NOMO-1 treated with dmso at 0.1 percent for 144 hours (cell line): Measurements from ENCODE around the gene MTFP1.
A peak's percentile ranks its signal among the peaks of the same experiment; 100 is the strongest.
"Not testable (repeated sequence)": the region's sequence is repeated elsewhere in the genome, so short reads cannot be mapped to it uniquely, and the experiment has no call there.

Experiments used
- DNase-seq: peaks from one replicate; lab custom pipeline; 2025; ENCODE audit not compliant: unreplicated experiment; lab: John Stamatoyannopoulos, UW

MTFP1 gene

GRCh38 chr22:30453731-30454510, 28.4 kb downstream of the MTFP1 start:
- DNase-seq, result peak; percentile 41

- DNase-seq, result no peak
These were observed 29.7 kb downstream of the MTFP1 start for GRCh38 chr22:30455075-30455840.

GRCh38 chr22:30457981-30458380, 32.4 kb downstream of the MTFP1 start:
- no peak for DNase-seq

GRCh38 chr22:30459181-30460052, 33.8 kb downstream of the MTFP1 start:
- peak; percentile 6 for DNase-seq

- DNase-seq, result no peak
These were observed 34.6 kb downstream of the MTFP1 start for GRCh38 chr22:30460147-30460546.

DNA sequence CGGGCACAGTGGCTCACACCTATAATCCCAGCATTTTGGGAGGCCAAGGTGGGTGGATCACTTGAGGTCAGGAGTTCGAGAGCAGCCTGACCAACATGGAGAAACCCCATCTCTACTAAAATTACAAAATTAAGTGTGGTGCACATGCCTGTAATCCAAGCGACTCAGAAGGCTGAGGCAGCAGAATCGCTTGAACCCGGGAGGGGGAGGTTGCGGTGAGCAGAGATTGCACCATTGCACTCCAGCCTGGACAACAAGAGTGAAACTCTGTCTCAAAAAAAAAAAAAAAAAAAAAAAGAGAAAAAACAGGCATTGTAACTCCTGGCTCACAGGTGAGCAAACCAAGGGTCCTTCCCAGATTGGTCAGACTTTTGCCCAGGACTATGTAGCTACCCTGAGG, 35.0 kb downstream of the MTFP1 start:
- not testable (repeated sequence) for DNase-seq

DNA sequence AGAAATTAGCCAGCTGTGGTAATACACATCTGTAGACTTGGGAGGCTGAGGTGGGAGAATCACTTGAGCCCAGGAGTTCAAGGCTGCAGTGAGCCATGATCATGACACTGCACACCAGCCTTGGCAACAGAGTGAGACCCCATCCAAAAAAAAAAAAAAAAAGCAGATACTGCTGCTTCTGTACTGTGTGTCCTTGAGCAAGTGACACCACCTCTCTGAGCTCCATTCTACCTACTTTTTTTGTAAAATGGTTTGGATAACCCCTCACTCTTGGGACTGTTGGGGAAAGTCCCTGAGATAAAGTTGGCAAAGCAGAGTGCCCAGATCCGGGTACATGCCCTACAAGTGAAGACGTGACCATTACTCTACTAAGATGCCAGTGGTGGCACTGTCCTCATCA, 43.6 kb downstream of the MTFP1 start:
- DNase-seq, result no peak

- no peak for DNase-seq
These were observed 45.1 kb downstream of the MTFP1 start for GRCh38 chr22:30470655-30471054.

- no peak for DNase-seq
These were observed 46.2 kb downstream of the MTFP1 start, which contains the start of gene SEC14L3 for GRCh38 chr22:30471616-30472318. Gene SEC14L3, minus strand, starts transcription at chr22:30472017. Its CDS starts 59 bp downstream, at chr22:30471958.

DNA sequence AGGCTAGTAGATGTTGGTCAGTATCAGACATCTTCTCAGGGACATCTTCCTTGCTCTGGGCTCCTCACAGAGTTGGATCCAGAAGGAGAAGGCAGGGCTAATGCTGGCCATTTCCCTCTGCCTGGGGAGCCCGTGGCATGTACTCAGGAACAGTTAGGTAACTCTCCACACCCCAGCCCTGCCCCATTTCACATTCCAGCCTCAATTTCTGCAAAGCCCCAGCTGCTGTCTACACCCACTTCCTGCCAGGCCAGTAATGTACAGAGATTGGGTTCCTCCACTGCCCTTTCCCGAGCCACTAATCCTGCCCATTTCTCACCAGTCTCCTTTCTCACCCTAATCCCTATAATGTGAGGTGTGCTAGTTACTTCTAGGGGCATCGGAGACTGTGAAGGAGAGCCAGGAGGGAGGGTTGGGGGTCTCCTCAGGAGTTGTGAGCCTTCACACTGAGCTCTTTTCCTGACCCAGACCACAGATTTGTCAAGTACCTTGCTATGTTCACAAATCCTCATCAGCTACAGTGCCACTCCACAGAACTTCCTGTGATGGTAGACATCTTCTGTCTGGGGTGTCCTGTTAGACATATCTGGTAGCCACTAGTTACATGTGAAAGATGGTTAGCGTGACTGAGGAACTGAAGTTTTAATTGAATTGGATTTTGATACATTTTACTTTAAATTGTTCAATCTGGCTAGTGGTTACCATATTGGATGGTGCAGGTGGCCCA, 47.6 kb downstream of the MTFP1 start:
- DNase-seq, result no peak

DNA sequence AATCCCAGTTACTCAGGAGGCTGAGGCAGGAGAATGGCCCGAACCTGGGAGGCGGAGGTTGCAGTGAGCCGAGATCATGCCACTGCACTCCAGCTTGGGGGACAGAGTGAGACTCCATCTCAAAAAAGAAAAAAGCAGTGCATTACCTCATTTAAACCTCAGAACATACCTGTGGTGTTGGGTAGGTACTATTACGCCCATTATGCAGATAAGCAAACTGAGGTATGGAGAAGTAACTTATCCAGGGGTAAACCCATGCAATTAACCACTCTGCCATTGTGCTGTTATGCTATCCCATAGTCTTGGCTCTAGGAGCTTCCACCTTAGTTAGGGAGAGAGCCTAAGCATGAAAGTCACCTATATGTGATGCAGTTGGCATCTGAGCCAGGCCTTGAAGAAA, 48.6 kb downstream of the MTFP1 start:
- DNase-seq, result no peak

DNA sequence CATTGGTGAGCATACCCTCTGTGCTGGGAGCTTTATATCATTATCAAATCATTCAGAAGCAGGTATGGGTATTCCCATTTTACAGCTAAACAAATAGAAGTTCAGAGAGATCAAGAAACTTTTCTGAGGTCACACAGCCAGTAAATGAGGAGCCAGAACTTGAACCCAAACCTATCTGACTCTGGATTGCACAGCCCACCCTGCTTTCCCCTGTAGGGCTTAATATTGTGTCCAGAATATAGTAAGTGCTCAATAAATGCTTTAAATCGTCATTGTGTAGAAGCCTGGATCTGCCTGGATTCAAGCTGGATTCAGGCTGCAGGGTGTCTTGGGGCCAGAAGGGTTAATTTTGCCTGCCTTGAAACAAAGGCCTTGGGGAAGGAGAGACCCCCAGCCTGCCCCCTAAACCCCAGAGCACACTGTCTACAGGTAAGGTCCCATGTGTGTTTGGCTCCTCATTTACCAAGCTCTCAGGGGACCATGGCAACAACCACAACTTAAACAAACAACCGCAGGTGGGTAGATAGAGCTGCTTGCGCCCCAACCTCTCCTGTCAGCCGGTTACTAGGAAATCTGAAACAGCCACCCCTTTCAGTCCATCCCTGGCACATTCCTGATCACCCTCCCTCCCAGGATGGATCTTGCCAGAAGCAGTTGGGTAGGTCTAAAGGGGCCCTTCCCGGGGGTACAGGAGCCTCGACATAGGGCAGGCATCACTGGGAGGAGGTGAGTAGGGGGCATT, 49.3 kb downstream of the MTFP1 start:
- DNase-seq, result no peak
